Stomach smooth muscle (tissue), 2 donors: ENCODE results near the gene DNAJC25.
A peak's percentile ranks its signal among the peaks of the same experiment; 100 is the strongest.

Experiments
- H3K27ac ChIP-seq: one replicate; pipeline ENCODE4 v1.7.0; 2013; ENCODE audit warnings: mild to moderate bottlenecking, low read length, inconsistent platforms
- H3K27me3 ChIP-seq, 2 donors: one replicate each; pipeline ENCODE4 v1.7.0; 2013; ENCODE audit warnings: low read length in 2 of 2; ENCODE audit not compliant: insufficient read depth in 2 of 2, control insufficient read depth in 1 of 2
- H3K36me3 ChIP-seq, 2 donors: one replicate each; pipeline ENCODE4 v1.7.0; 2013; ENCODE audit warnings: low read length in 2 of 2; ENCODE audit not compliant: control insufficient read depth in 2 of 2, insufficient read depth in 2 of 2
- H3K4me1 ChIP-seq: one replicate; pipeline ENCODE4 v1.7.0; 2013; ENCODE audit warnings: low read length; ENCODE audit not compliant: control insufficient read depth, insufficient read depth
- H3K4me3 ChIP-seq, 2 donors: one replicate each; pipeline ENCODE4 v1.7.0; 2013; ENCODE audit warnings: low read length in 2 of 2
- H3K9ac ChIP-seq, 2 donors: one replicate each; pipeline ENCODE4 v1.7.0; 2013; ENCODE audit warnings: low read length in 2 of 2, mild to moderate bottlenecking in 1 of 2
- H3K9me3 ChIP-seq, 2 donors: one replicate each; pipeline ENCODE4 v1.7.0; 2013; ENCODE audit warnings: low read length in 2 of 2; ENCODE audit not compliant: control insufficient read depth in 2 of 2
- donor health status: healthy.
- donor health status: Pancreatic carcinoma.

Gene DNAJC25

DNA sequence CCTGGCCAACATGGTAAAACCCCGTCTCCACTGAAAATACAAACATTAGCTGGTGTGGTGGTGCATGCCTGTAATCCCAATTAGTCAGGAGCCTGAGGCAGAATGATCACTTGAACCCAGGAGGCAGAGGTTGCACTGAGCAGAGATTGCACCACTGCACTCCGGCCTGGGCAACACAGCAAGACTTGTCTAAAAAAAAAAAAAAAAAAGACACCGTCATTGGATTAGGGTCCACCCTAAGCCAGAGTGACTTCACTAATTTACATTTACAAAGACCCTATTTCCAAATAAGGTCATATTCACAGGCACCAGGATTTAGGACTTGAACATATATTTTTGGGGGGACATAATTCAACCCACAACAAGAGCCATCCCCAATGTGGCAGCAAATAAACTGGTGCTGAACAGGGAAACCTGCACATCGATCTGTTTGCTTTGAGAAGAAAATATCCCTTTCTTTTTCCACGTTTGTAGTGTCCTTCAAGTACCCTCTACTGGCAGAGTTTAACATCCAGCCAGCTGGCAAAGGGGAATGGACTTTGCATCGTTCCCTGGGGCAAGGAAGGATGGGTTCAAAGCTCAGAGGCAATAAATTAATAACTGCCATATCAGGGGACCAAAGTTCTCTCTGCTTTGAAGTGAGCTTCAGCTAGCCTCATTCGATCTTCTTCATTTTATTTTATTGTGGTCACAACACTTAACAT lies 3.7 kb upstream of the DNAJC25 start:
- Histone ChIP-seq H3K27ac (no peak overlapping the region), H3K36me3 (no peaks in the 10 kb centered on the region), H3K27me3 (no peaks in the 10 kb centered on the region), H3K4me3 (no peak overlapping the region), H3K4me1 (peaks cover 11% of the 10 kb centered on the region), H3K9me3 (no peaks in the 10 kb centered on the region), H3K9ac (no peak overlapping the region)

DNA sequence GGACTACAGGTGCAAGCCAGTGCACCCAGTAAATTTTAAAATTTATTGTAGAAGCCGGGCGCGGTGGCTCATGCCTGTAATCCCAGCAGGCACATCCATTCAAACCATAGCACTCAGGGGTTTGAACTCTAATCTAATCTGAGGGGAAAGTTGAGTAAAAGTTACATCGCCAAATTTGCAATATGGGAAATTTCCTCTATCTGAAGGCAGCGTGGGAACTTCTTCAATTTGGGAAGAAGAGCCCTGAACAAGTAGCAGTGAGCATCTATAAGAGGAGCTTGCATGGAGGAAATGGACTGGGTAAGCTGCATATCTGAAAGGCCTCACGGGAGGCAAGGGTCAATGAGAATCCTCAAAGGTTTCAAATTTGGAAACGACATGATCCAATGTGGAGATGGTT lies 2.7 kb upstream of the DNAJC25 start:
- H3K27ac ChIP-seq: no peak overlapping the region
- H3K9ac ChIP-seq: no peak overlapping the region
- no peaks in the 10 kb centered on the region for H3K36me3 ChIP-seq
- H3K4me3 ChIP-seq: no peak overlapping the region
- H3K27me3 ChIP-seq: no peaks in the 10 kb centered on the region
- H3K4me1 ChIP-seq: peaks cover 12% of the 10 kb centered on the region
- H3K9me3 ChIP-seq: no peaks in the 10 kb centered on the region

DNA sequence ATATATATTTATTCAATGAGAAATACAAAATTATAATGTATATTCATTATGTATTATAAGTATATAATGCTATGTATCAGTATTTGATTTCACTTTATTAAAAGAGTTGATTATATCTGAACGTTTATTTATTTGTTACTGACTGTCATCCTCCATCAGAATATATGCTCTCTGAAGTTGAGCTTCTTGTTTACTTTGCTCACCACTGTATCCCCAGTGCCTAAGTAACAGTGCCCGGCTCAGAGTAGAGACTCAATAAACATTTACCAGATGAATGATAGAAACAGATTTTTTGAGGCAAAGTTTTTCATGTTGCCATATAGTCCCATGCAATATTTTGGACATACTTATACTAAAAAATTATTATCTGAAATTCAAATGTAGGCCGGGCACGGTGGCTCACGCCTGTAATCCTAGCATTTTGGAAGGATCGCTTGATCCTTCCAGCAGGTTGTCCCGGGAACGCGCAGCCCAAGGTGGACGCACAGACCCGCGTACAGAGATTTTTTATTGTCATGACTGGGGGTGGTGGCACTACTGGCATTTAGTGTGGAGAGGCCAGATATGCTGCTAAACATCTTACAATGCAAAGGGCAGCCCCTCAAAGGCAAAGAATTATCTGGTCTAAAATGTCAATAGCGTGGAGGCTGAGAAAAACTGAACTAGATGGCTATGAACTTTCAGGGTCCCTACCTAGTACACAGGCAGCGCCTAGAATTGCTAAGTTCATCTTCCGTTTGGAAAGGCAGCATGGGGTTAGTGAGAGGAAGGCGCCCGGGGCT lies 761 bp upstream of the DNAJC25 start:
- peak overlapping the region; percentile 84 to 94 for H3K4me3 ChIP-seq
- H3K4me1 ChIP-seq: peaks cover 12% of the 10 kb centered on the region
- peak overlapping the region; percentile 46 for H3K27ac ChIP-seq
- no peaks in the 10 kb centered on the region for H3K27me3 ChIP-seq
- H3K9me3 ChIP-seq: no peaks in the 10 kb centered on the region
- H3K9ac ChIP-seq: peak overlapping the region; percentile 46 to 80
- no peaks in the 10 kb centered on the region for H3K36me3 ChIP-seq

DNA sequence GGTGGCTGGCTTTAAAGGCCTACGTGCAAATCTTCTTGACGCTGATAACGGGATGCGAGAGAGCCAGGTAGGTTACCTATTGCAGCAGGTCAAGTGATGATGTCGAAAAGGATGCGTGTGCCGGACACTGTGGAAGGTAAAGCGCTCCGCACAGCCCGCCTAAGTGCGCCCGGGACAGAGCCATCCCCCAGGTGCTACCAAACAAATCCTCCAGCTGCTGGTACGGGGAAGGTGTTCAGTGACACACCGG lies 245 bp upstream of the DNAJC25 start:
- Histone ChIP-seq H3K4me3 (peak overlapping the region; percentile 84 to 94), H3K27ac (peak overlapping the region; percentile 46), H3K4me1 (peaks cover 12% of the 10 kb centered on the region), H3K27me3 (no peaks in the 10 kb centered on the region), H3K9ac (peak overlapping the region; percentile 46 to 80), H3K36me3 (no peaks in the 10 kb centered on the region), H3K9me3 (no peaks in the 10 kb centered on the region)

DNA sequence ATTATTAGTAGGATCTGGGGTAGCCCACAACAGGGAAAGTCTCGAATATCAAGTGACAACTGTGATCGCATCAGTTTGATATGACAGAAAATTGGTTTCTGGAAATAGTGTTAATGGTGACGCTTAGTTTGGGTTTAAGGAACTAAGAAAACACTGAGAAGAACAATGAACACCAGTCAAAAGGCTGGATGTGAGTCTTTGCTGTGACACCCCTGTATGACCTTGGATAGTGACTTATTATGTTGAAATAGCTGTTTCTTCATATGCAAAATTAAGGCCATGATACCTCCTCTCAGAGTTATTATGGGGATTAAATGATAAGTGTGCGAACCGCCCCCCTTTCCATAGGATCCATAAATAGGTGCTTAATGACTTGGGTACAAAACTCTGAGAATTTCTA lies 926 bp downstream of the DNAJC25 start:
- H3K4me3 ChIP-seq: peak overlapping the region; percentile 84 to 94
- H3K9ac ChIP-seq: peak overlapping the region; percentile 48 to 90
- H3K9me3 ChIP-seq: no peaks in the 10 kb centered on the region
- peaks cover 12% of the 10 kb centered on the region for H3K4me1 ChIP-seq
- no peaks in the 10 kb centered on the region for H3K27me3 ChIP-seq
- H3K36me3 ChIP-seq: no peaks in the 10 kb centered on the region
- peak overlapping the region; percentile 46 for H3K27ac ChIP-seq

DNA sequence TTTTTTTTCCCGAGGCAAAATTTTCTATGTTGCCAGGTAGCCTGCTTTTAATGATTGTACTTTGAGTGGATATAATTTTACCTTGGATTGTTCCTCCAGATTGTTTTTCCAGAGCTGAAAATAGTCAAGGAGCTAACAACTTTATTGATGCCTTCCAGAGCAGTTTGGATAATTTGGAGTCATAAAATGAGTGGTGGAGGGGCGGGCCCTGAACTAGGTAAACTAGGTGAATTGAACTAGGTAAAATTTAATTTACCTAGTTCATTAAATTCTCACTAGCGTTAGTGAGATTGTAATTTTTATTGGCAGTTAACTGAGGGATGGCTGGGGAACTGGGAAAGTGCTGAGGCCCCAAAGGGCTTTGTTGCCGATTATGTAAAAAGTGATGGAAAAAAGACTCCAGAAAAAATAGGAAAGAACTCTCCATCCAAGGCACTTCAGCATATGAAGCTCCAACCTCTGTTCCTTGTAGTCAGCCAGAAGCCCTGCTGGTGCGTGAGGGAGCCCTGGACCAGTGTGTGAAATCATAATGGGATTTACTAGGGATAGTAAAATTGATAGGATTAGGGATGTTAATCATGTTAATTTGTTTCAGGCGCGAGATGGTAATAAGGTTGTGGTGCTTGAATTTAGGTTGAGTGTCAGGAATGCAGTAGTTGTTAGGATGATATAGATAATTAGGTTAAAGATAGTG lies 1.7 kb downstream of the DNAJC25 start:
- H3K4me3 ChIP-seq: no peak overlapping the region
- no peaks in the 10 kb centered on the region for H3K9me3 ChIP-seq
- peaks cover 12% of the 10 kb centered on the region for H3K4me1 ChIP-seq
- no peaks in the 10 kb centered on the region for H3K36me3 ChIP-seq
- no peaks in the 10 kb centered on the region for H3K27me3 ChIP-seq
- no peak overlapping the region for H3K27ac ChIP-seq
- H3K9ac ChIP-seq: peak overlapping the region in 1 of 2 donors; percentile 90

DNA sequence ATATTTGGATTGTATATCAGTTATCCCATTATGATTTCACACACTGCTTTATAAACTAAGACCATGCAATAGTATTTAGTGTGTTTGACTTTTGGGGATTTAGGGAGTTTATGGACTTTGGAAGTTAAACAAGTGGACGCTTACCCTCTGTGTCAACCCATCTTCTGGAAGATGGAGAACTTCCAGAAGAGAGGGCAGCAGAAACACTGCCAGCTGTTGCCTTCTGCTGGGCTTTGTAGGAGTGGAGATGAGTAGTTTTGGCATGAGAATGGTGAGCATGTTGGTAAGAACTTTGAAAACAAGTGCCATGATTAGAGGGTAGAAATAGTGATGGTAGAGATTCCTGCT lies 2.2 kb downstream of the DNAJC25 start:
- Histone ChIP-seq H3K27me3 (no peaks in the 10 kb centered on the region), H3K27ac (no peak overlapping the region), H3K9ac (no peak overlapping the region), H3K9me3 (no peaks in the 10 kb centered on the region), H3K4me1 (peaks cover 12% of the 10 kb centered on the region), H3K4me3 (no peak overlapping the region), H3K36me3 (no peaks in the 10 kb centered on the region)

DNA sequence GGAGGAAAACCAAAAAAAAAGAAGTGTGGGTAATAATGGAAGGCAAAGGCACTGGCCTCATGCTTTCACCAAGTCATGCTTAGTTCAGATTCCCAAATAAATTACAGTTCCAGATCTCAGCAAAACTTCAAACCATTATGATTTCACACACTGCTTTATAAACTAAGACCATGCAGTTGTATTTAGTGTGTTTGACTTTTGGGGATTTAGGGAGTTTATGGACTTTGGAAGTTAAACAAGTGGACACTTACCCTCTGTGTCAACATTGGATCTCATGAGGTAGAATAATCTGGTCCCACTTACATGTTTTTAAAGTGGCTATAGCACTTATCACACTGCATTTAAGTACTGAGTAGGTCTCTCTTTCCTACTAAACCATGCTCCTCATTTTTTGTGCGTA lies 3.7 kb downstream of the DNAJC25 start:
- Histone ChIP-seq H3K27me3 (no peaks in the 10 kb centered on the region), H3K4me3 (no peak overlapping the region), H3K27ac (no peak overlapping the region)

DNA sequence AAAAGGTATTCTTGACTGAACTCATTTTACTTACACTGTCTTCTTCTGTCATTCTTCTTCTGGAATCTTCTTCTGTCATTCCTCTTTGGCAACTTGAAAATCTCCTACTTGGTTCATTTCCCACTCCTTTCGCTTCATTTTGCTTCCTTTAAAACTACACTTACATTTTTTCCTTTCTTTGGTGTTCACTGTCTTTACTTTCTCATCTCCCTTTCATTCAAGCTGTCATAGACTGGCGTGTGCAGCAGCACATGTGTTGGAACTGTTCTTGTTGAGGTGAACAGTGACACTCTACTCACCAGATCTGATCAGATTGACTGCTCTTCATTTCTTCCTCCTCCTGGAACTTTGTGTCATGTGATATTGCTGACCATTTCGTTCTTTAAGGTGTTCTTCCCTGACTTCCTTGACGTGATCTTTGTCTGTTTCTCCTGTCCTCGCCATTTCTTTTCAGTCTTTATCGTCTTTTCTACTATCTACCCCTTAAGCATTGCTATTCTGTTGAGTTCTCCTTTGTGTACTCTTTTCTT lies 6.4 kb downstream of the DNAJC25 start:
- H3K9me3 ChIP-seq: no peaks in the 10 kb centered on the region
- H3K27ac ChIP-seq: no peak overlapping the region
- no peaks in the 10 kb centered on the region for H3K27me3 ChIP-seq
- H3K4me3 ChIP-seq: no peak overlapping the region
- H3K9ac ChIP-seq: no peak overlapping the region
- no peaks in the 10 kb centered on the region for H3K4me1 ChIP-seq
- no peaks in the 10 kb centered on the region for H3K36me3 ChIP-seq

More for the DNA sequence above, 3.7 kb downstream of the DNAJC25 start:
- no peaks in the 10 kb centered on the region for H3K9me3 ChIP-seq
- no peaks in the 10 kb centered on the region for H3K36me3 ChIP-seq
- no peak overlapping the region for H3K9ac ChIP-seq
- peaks cover 12% of the 10 kb centered on the region for H3K4me1 ChIP-seq

DNA sequence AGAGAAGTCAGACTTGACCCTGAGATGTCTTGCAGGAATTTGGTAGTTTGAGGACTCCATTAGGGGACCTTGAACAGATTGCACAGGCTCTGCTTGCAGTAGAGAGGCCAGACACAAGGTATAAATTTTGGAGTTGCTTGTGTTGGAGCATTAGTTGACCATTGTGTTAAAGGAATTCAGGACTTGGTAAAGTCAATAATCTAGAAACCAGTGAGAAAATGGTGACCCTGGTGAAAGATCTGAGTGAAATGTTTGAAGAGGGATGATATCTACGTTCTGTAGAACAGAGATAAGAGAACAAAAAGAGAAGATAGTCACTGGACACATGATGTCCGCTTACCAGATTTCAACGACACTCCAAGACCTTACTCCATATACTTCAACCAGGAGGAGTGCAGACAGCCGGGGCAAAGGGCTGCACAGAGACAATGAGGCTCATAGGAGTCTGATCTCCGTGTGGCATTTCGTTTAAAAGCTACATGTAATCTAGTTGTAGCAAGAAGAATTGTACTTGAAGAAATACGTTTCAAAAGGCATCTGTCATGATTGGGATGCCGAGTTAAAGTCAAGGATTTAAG lies 13.2 kb downstream of the DNAJC25 start:
- H3K4me3 ChIP-seq: no peak overlapping the region
- H3K27me3 ChIP-seq: no peaks in the 10 kb centered on the region
- H3K36me3 ChIP-seq: peaks cover 2 to 5% of the 10 kb centered on the region in 2 donors

More for the DNA sequence above, 13.2 kb downstream of the DNAJC25 start:
- H3K9me3 ChIP-seq: no peaks in the 10 kb centered on the region
- no peak overlapping the region for H3K9ac ChIP-seq
- H3K27ac ChIP-seq: no peak overlapping the region
- H3K4me1 ChIP-seq: no peaks in the 10 kb centered on the region
